ENCODE results near the gene CBLC. TPM values are rescaled to one million over a fixed set of nuclear protein-coding genes. Genes with fewer than 3 reads are reported as not detected.
A peak's percentile ranks its signal among the peaks of the same experiment; 100 is the strongest.
"Not testable (repeated sequence)": the region's sequence is repeated elsewhere in the genome, so short reads cannot be mapped to it uniquely, and the experiment has no call there.

CBLC gene
- total RNA-seq, 6 donors from 2014 or later: 2.9 to 10.5 (median 4.5) TPM

- peak; percentile 75 to 80 for DNase-seq
- ATAC-seq (ENCODE audit: low FRiP score in 2 of 2): peak; percentile 34 to 73
Measured at GRCh38 chr19:44776402-44777096, 1.1 kb upstream of the CBLC start.

GRCh38 chr19:44779150-44779549 is 1.5 kb downstream of the CBLC start:
- peaks cover 0 to 3% (median under 1%) of the 10 kb centered on the region in 4 donors for H3K4me1 ChIP-seq
- H3K27ac ChIP-seq: no peak overlapping the region
- no peaks in the 10 kb centered on the region for H3K9me3 ChIP-seq
- 94 to 97% methylated on average over 2 of the region's 2 CpGs for WGBS, 2 donors
- DNase-seq (no peak), ATAC-seq (ENCODE audit: low FRiP score in 2 of 2) (no peak)
- no peak for TF ChIP-seq EP300 (IDR thresholded peaks at IDR 0.05)
- no peak for TF ChIP-seq POLR2A (IDR thresholded peaks at IDR 0.05)
- H3K4me3 ChIP-seq: no peak overlapping the region
- H3K36me3 ChIP-seq: no peaks in the 10 kb centered on the region
- H3K27me3 ChIP-seq: no peaks in the 10 kb centered on the region

More at GRCh38 chr19:44776402-44777096, 1.1 kb upstream of the CBLC start:
- TF ChIP-seq CTCF (IDR thresholded peaks at IDR 0.05) (no peak), EP300 (IDR thresholded peaks at IDR 0.05) (no peak), POLR2AphosphoS5 (IDR thresholded peaks at IDR 0.05) (no peak), POLR2A (IDR thresholded peaks at IDR 0.05) (no peak)
- no peaks in the 10 kb centered on the region for H3K27me3 ChIP-seq
- H3K36me3 ChIP-seq: no peaks in the 10 kb centered on the region
- WGBS, 2 donors: 87 to 88% methylated on average over 23 of the region's 23 CpGs
- H3K4me1 ChIP-seq: no peaks in the 10 kb centered on the region
- H3K9me3 ChIP-seq: no peaks in the 10 kb centered on the region
- H3K27ac ChIP-seq: no peak overlapping the region
- H3K4me3 ChIP-seq: no peak overlapping the region

- not testable (repeated sequence) for H3K36me3 ChIP-seq; H3K27ac ChIP-seq; H3K9me3 ChIP-seq; DNase-seq; H3K4me1 ChIP-seq; H3K27me3 ChIP-seq; ATAC-seq (ENCODE audit: low FRiP score in 2 of 2); H3K4me3 ChIP-seq
- 45 to 82% methylated on average over 2 of the region's 2 CpGs for WGBS, 2 donors
Measured at GRCh38 chr19:44781694-44782093, 4.0 kb downstream of the CBLC start.

GRCh38 chr19:44782729-44783128 is 5.0 kb downstream of the CBLC start:
- H3K4me1 ChIP-seq: peaks cover 3 to 8% (median 6%) of the 10 kb centered on the region in 4 donors
- TF ChIP-seq CTCF (IDR thresholded peaks at IDR 0.05) (no peak), EP300 (IDR thresholded peaks at IDR 0.05) (no peak), POLR2A (IDR thresholded peaks at IDR 0.05) (no peak)
- no peak for ATAC-seq (ENCODE audit: low FRiP score in 2 of 2)

GRCh38 chr19:44783545-44783944 is 5.9 kb downstream of the CBLC start:
- 96 to 100% methylated on average over 4 of the region's 4 CpGs for WGBS, 2 donors
- Histone ChIP-seq H3K4me3 (no peak overlapping the region), H3K36me3 (no peaks in the 10 kb centered on the region), H3K4me1 (peaks cover 3 to 8% (median 6%) of the 10 kb centered on the region in 4 donors), H3K9me3 (no peaks in the 10 kb centered on the region), H3K27ac (no peak overlapping the region), H3K27me3 (no peaks in the 10 kb centered on the region)
- ATAC-seq (ENCODE audit: low FRiP score in 2 of 2): no peak
- DNase-seq: no peak
- TF ChIP-seq CTCF (IDR thresholded peaks at IDR 0.05): no peak
- no peak for TF ChIP-seq EP300 (IDR thresholded peaks at IDR 0.05)
- no peak for TF ChIP-seq POLR2AphosphoS5 (IDR thresholded peaks at IDR 0.05)
- no peak for TF ChIP-seq POLR2A (IDR thresholded peaks at IDR 0.05)

More at GRCh38 chr19:44782729-44783128, 5.0 kb downstream of the CBLC start:
- no peak overlapping the region for H3K27ac ChIP-seq
- no peaks in the 10 kb centered on the region for H3K27me3 ChIP-seq
- DNase-seq: no peak
- WGBS, 2 donors: 90 to 92% methylated on average over 5 of the region's 5 CpGs
- no peaks in the 10 kb centered on the region for H3K9me3 ChIP-seq
- H3K4me3 ChIP-seq: no peak overlapping the region
- H3K36me3 ChIP-seq: no peaks in the 10 kb centered on the region

GRCh38 chr19:44785271-44785670 is 7.6 kb downstream of the CBLC start:
- Histone ChIP-seq H3K4me1 (peaks cover 3 to 8% (median 6%) of the 10 kb centered on the region in 4 donors), H3K27me3 (no peaks in the 10 kb centered on the region), H3K27ac (no peak overlapping the region), H3K4me3 (no peak overlapping the region), H3K36me3 (no peaks in the 10 kb centered on the region), H3K9me3 (no peaks in the 10 kb centered on the region)
- ATAC-seq (ENCODE audit: low FRiP score in 2 of 2): no peak
- TF ChIP-seq POLR2A (IDR thresholded peaks at IDR 0.05) (no peak), EP300 (IDR thresholded peaks at IDR 0.05) (no peak), CTCF (IDR thresholded peaks at IDR 0.05) (no peak), POLR2AphosphoS5 (IDR thresholded peaks at IDR 0.05) (no peak)
- DNase-seq: no peak
- WGBS, 2 donors: 82 to 88% methylated on average over 3 of the region's 3 CpGs

Data from upper lobe of left lung (tissue), 6 donors.